ENCODE data around the gene MAP2K4. TPM values are rescaled to one million over a fixed set of nuclear protein-coding genes. Genes with fewer than 3 reads are reported as not detected.

MAP2K4 gene
- total RNA-seq, 1 donor from 2014 or later, result 61.9 TPM

- Histone ChIP-seq H3K9me3 (ENCODE audit: low read depth) (no peaks in the 10 kb centered on the region), H3K27me3 (peaks cover 12% of the 10 kb centered on the region), H4K20me1 (ENCODE audit: low read depth) (peaks cover 79% of the 10 kb centered on the region), H3K36me3 (no peaks in the 10 kb centered on the region), H3K4me1 (peaks cover 36% of the 10 kb centered on the region), H3K4me2 (no peak overlapping the region), H3K79me2 (ENCODE audit: low read depth) (peaks cover 86% of the 10 kb centered on the region), H3F3A (ENCODE audit: low read depth) (no peaks in the 10 kb centered on the region), H2AFZ (replicated peaks) (no peak overlapping the region), H3K27ac (no peak overlapping the region), H3K9ac (no peak overlapping the region), H3K4me3 (no peak overlapping the region)
- Mint-ChIP-seq H3K4me3 (no peak overlapping the region), H3K4me1 (peaks cover 19% of the 10 kb centered on the region), H3K27me3 (ENCODE audit: insufficient read depth, low read depth) (peaks cover 6% of the 10 kb centered on the region), H3K36me3 (peaks cover 34% of the 10 kb centered on the region), H3K27ac (no peak overlapping the region), H3K9me3 (peaks cover 28% of the 10 kb centered on the region)
- no peak for DNase-seq (ENCODE audit: low spot score)
- TF ChIP-seq EZH2 (IDR thresholded peaks at IDR 0.05), result no peak
- TF ChIP-seq EZH2phosphoT487 (IDR thresholded peaks at IDR 0.05), result no peak
- TF ChIP-seq CTCF (IDR thresholded peaks at IDR 0.05), result no peak
Observed at GRCh38 chr17:12024327-12024726, 3.6 kb downstream of the MAP2K4 start.

GRCh38 chr17:12027658-12028057 lies 7.0 kb downstream of the MAP2K4 start:
- Mint-ChIP-seq H3K4me3 (peak overlapping the region; percentile 10), H3K9me3 (peaks cover 28% of the 10 kb centered on the region), H3K27me3 (ENCODE audit: insufficient read depth, low read depth) (no peaks in the 10 kb centered on the region), H3K4me1 (peaks cover 6% of the 10 kb centered on the region), H3K36me3 (peaks cover 39% of the 10 kb centered on the region), H3K27ac (no peak overlapping the region)
- Histone ChIP-seq H3K36me3 (no peaks in the 10 kb centered on the region), H3K27ac (no peak overlapping the region), H4K20me1 (ENCODE audit: low read depth) (peaks cover 89% of the 10 kb centered on the region), H2AFZ (replicated peaks) (no peak overlapping the region), H3F3A (ENCODE audit: low read depth) (no peaks in the 10 kb centered on the region), H3K4me3 (no peak overlapping the region), H3K4me2 (no peak overlapping the region), H3K9ac (no peak overlapping the region), H3K9me3 (ENCODE audit: low read depth) (no peaks in the 10 kb centered on the region), H3K79me2 (ENCODE audit: low read depth) (peaks cover 100% of the 10 kb centered on the region), H3K4me1 (peaks cover 26% of the 10 kb centered on the region), H3K27me3 (no peaks in the 10 kb centered on the region)
- no peak for TF ChIP-seq EZH2 (IDR thresholded peaks at IDR 0.05)
- TF ChIP-seq CTCF (IDR thresholded peaks at IDR 0.05), result no peak
- TF ChIP-seq EZH2phosphoT487 (IDR thresholded peaks at IDR 0.05), result no peak
- no peak for DNase-seq (ENCODE audit: low spot score)

GRCh38 chr17:12028611-12029010 lies 7.9 kb downstream of the MAP2K4 start:
- H3K4me3 ChIP-seq, result no peak overlapping the region
- no peaks in the 10 kb centered on the region for H3K36me3 ChIP-seq
- Mint-ChIP-seq H3K27ac (no peak overlapping the region), H3K4me3 (no peak overlapping the region), H3K27me3 (ENCODE audit: insufficient read depth, low read depth) (no peaks in the 10 kb centered on the region), H3K36me3 (peaks cover 39% of the 10 kb centered on the region), H3K9me3 (peaks cover 28% of the 10 kb centered on the region), H3K4me1 (no peaks in the 10 kb centered on the region)
- no peaks in the 10 kb centered on the region for H3K9me3 ChIP-seq (ENCODE audit: low read depth)
- TF ChIP-seq EZH2 (IDR thresholded peaks at IDR 0.05) (no peak), EZH2phosphoT487 (IDR thresholded peaks at IDR 0.05) (no peak), CTCF (IDR thresholded peaks at IDR 0.05) (no peak)
- H3K27me3 ChIP-seq, result no peaks in the 10 kb centered on the region
- no peak overlapping the region for H3K9ac ChIP-seq
- H3K27ac ChIP-seq, result no peak overlapping the region
- no peak overlapping the region for H2AFZ ChIP-seq (replicated peaks)
- H3K79me2 ChIP-seq (ENCODE audit: low read depth), result peaks cover 100% of the 10 kb centered on the region
- no peak for DNase-seq (ENCODE audit: low spot score)
- peaks cover 81% of the 10 kb centered on the region for H4K20me1 ChIP-seq (ENCODE audit: low read depth)
- H3K4me1 ChIP-seq, result peaks cover 22% of the 10 kb centered on the region
- no peak overlapping the region for H3K4me2 ChIP-seq
- no peaks in the 10 kb centered on the region for H3F3A ChIP-seq (ENCODE audit: low read depth)
